ENCODE results near the gene PMPCA. TPM values are rescaled to one million over a fixed set of nuclear protein-coding genes. Genes with fewer than 3 reads are reported as not detected.

Gene PMPCA
- 10 to 100 TPM; 82.7 to 85.4 TPM for total RNA-seq
- polyA plus RNA-seq (2013, experiment 1 of 2), result 58.6 TPM
- polyA plus RNA-seq (2013, experiment 2 of 2), result 51.4 TPM
- long read RNA-seq, experiment 1, transcript PMPCA-201 (13 exons, 2,174 nt), result major isoform, 8 of 37 reads
- long read RNA-seq, experiment 1, partial matches to known transcripts, result 12 of 37 reads
- long read RNA-seq, experiment 1, other reads (novel, unspliced or antisense), result 17 of 37 reads
- long read RNA-seq, experiment 2, transcript PMPCA-201 (13 exons, 2,174 nt), result major isoform, 211 of 246 reads
- long read RNA-seq, experiment 2, partial matches to known transcripts, result 4 of 246 reads
- long read RNA-seq, experiment 2, other reads (novel, unspliced or antisense), result 31 of 246 reads
- long read RNA-seq, experiment 3, transcript PMPCA-201 (13 exons, 2,174 nt), result major isoform, 817 of 938 reads
- long read RNA-seq, experiment 3, partial matches to known transcripts, result 31 of 938 reads
- long read RNA-seq, experiment 3, other reads (novel, unspliced or antisense), result 88 of 938 reads
- long read RNA-seq, experiment 4, transcript PMPCA-201 (13 exons, 2,174 nt), result major isoform, 51 of 73 reads
- long read RNA-seq, experiment 4, partial matches to known transcripts, result 11 of 73 reads
- long read RNA-seq, experiment 4, other reads (novel, unspliced or antisense), result 11 of 73 reads

GRCh38 chr9:136410500-136411287 lies at the start of gene PMPCA, which contains the start of gene ENTR1:
Gene PMPCA, plus strand, starts transcription at chr9:136410658. Its CDS starts 11 bp downstream, at chr9:136410669.
Gene ENTR1, minus strand, starts transcription at chr9:136410614. Its CDS starts 217 bp downstream, at chr9:136410397.
- TF ChIP-seq CTCF (conservative IDR thresholded peaks at IDR 0.05), result no peak
- peak within 1 kb of the TSS; percentile 80 for H3K27ac ChIP-seq (ENCODE audit: low read depth, low read length)
- H3K9ac ChIP-seq (ENCODE audit: extremely low read depth, low read length, poor library complexity, severe bottlenecking), result peak within 1 kb of the TSS; percentile 95
- Mint-ChIP-seq H3K4me3 (peak within 1 kb of the TSS; percentile 88), H3K9me3 (no peaks in the 10 kb centered on the region), H3K27me3 (ENCODE audit: insufficient read depth) (no peaks in the 10 kb centered on the region), H3K27ac (peak within 1 kb of the TSS; percentile 96), H3K4me1 (peaks cover 20% of the 10 kb centered on the region), H3K36me3 (ENCODE audit: low read depth) (peaks cover 51% of the 10 kb centered on the region)
- H3K4me3 ChIP-seq (ENCODE audit: low read length), result peak within 1 kb of the TSS; percentile 97
- peaks cover 5% of the 10 kb centered on the region for H3K4me1 ChIP-seq (ENCODE audit: control insufficient read depth, insufficient read depth, low read length)
- WGBS, 2 experiments (ENCODE audit: insufficient coverage in 1 of 2, insufficient read length in 1 of 2), result 0 to 1% methylated on average over 46 to 83 of the region's 83 CpGs
- H3K9me3 ChIP-seq (ENCODE audit: control insufficient read depth, low read length), result no peaks in the 10 kb centered on the region
- peak; percentile 95 for DNase-seq
- peaks cover 59% of the 10 kb centered on the region for H3K36me3 ChIP-seq (ENCODE audit: control insufficient read depth, insufficient read depth, low read length)
- no peaks in the 10 kb centered on the region for H3K27me3 ChIP-seq (ENCODE audit: control insufficient read depth, insufficient read depth, low read length, poor library complexity, severe bottlenecking)

- Mint-ChIP-seq H3K27ac (no peak overlapping the region), H3K27me3 (ENCODE audit: insufficient read depth) (no peaks in the 10 kb centered on the region)
- peak overlapping the region; percentile 38 for H3K27ac ChIP-seq (ENCODE audit: low read depth, low read length)
Observed at GRCh38 chr9:136361047-136361753, 49.3 kb upstream of the PMPCA start.

More at GRCh38 chr9:136361047-136361753, 49.3 kb upstream of the PMPCA start:
- peaks cover 1% of the 10 kb centered on the region for H3K9me3 Mint-ChIP-seq
- Histone ChIP-seq H3K9me3 (ENCODE audit: control insufficient read depth, low read length) (no peaks in the 10 kb centered on the region), H3K9ac (ENCODE audit: extremely low read depth, low read length, poor library complexity, severe bottlenecking) (no peak overlapping the region), H3K4me1 (ENCODE audit: control insufficient read depth, insufficient read depth, low read length) (no peaks in the 10 kb centered on the region), H3K36me3 (ENCODE audit: control insufficient read depth, insufficient read depth, low read length) (no peaks in the 10 kb centered on the region), H3K4me3 (ENCODE audit: low read length) (no peak overlapping the region), H3K27me3 (ENCODE audit: control insufficient read depth, insufficient read depth, low read length, poor library complexity, severe bottlenecking) (no peaks in the 10 kb centered on the region)
- no peak for DNase-seq
- no peak overlapping the region for H3K4me3 Mint-ChIP-seq
- TF ChIP-seq CTCF (conservative IDR thresholded peaks at IDR 0.05), result no peak
- 92 to 93% methylated on average over 27 to 43 of the region's 43 CpGs for WGBS, 2 experiments (ENCODE audit: insufficient coverage in 1 of 2, insufficient read length in 1 of 2)
- H3K4me1 Mint-ChIP-seq, result no peaks in the 10 kb centered on the region
- H3K36me3 Mint-ChIP-seq (ENCODE audit: low read depth), result no peaks in the 10 kb centered on the region
